GM06990 (cell line): ENCODE results near the gene ADAT3.

Source experiments
- DNase-seq: peaks from one replicate; pipeline ENCODE4 v3.0.0-alpha.2; 2011; ENCODE audit not compliant: insufficient read length; ENCODE audit errors: extremely low read depth
- H3K27me3 ChIP-seq: replicated peaks from 2 replicates; pipeline ENCODE4 v1.6.0; 2011; ENCODE audit warnings: low read length; ENCODE audit not compliant: control insufficient read depth, insufficient read depth
- H3K36me3 ChIP-seq: 2 replicates; pipeline ENCODE4 v1.5.1; 2011; ENCODE audit warnings: low read length; ENCODE audit not compliant: control insufficient read depth, insufficient read depth
- H3K4me3 ChIP-seq: replicated peaks from 2 replicates; pipeline ENCODE4 v1.5.1; 2011; ENCODE audit warnings: low read depth, mild to moderate bottlenecking, control low read depth, low read length
- TF ChIP-seq, protein P1 (sequence below): IDR thresholded peaks from 2 replicates; pipeline ENCODE4 v1.5.1; 2011; ENCODE audit warnings: low read length, control low read depth, mild to moderate bottlenecking, inconsistent platforms; ENCODE audit not compliant: insufficient read depth, poor library complexity, severe bottlenecking

The ADAT3 gene

DNA sequence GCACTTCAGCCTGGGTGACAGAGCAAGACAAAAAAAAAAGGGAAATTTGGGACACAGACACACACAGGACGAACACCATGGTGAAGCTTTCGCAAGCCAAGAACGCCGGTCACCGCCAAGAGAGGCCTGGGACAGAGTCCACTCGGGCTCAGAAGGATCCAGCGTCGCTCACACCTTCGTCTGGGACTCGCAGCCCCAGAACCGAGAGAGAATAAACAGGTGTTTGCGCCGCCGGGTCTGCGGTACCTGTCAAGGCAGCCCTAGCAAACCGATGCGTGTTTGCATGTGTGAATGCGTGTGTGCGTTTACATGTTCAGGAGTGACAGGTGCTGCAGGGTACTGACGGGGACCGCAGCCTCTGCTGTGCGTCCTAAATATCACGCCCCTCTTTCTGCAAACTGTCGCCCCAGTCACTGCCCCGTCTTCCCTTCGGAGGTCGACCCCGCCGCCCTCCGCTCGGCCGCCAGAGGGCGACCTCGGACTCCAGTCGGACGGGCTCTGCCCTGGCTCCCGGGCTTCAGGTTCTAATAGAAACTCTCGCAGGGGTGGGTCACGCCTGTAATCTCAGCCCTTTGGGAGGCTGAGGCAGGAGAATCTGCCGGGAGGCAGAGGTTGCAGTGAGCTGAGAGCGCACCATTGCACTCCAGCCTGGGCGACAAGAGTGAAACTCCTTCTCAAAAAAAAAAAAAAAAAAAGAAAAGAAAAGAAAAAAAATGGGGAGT is 24.0 kb downstream of the ADAT3 start:
- H3K27me3 ChIP-seq, result no peaks in the 10 kb centered on the region
- H3K4me3 ChIP-seq, result peak overlapping the region; percentile 3
- H3K36me3 ChIP-seq, result peaks cover 9% of the 10 kb centered on the region
- TF ChIP-seq, protein P1, sequence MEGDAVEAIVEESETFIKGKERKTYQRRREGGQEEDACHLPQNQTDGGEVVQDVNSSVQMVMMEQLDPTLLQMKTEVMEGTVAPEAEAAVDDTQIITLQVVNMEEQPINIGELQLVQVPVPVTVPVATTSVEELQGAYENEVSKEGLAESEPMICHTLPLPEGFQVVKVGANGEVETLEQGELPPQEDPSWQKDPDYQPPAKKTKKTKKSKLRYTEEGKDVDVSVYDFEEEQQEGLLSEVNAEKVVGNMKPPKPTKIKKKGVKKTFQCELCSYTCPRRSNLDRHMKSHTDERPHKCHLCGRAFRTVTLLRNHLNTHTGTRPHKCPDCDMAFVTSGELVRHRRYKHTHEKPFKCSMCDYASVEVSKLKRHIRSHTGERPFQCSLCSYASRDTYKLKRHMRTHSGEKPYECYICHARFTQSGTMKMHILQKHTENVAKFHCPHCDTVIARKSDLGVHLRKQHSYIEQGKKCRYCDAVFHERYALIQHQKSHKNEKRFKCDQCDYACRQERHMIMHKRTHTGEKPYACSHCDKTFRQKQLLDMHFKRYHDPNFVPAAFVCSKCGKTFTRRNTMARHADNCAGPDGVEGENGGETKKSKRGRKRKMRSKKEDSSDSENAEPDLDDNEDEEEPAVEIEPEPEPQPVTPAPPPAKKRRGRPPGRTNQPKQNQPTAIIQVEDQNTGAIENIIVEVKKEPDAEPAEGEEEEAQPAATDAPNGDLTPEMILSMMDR, result peak; percentile 98
- peak; percentile 87 for DNase-seq

DNA sequence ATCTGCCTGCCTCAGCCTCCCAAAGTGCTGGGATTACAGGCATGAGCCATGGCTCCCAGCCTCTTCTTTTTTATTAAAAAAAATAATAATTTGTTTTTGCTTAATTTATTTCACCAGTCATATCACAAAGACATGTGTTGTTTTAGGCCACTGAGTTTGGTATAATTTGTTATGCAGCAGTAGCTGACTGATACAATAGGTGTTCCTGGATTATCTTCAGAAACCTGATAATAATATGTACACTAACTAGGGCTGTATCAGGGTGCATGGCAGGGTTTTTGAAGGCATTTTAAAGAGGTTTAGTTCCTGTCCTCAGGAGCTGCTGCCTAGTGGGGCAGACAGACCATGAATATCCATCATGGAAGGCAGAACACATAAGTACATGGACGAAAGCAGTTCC is 26.2 kb downstream of the ADAT3 start:
- TF ChIP-seq, protein P1, result no peak
- no peaks in the 10 kb centered on the region for H3K36me3 ChIP-seq
- H3K4me3 ChIP-seq, result no peak overlapping the region
- no peak for DNase-seq
- no peaks in the 10 kb centered on the region for H3K27me3 ChIP-seq

DNA sequence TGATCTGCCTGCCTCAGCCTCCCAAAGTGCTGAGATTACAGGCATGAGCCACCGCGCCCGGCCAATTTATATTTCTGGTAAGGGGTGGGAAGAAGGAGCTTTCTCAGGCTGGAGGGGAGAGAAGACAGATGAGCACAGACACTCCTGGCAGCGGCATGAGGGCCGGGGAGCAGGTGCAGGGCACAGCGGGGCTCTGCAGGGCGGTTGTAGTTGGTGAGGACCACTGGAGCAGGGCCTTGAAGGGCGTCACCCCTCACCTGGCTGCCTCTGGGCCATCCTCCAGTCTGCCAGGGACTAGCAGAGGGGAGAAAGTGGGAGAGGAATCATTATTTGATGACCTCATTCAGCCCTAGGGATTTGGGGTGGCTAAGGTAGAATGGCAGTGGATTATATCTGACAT is 27.2 kb downstream of the ADAT3 start:
- H3K27me3 ChIP-seq, result no peaks in the 10 kb centered on the region
- H3K36me3 ChIP-seq, result no peaks in the 10 kb centered on the region
- H3K4me3 ChIP-seq, result no peak overlapping the region
- no peak for DNase-seq
- TF ChIP-seq, protein P1, result no peak

DNA sequence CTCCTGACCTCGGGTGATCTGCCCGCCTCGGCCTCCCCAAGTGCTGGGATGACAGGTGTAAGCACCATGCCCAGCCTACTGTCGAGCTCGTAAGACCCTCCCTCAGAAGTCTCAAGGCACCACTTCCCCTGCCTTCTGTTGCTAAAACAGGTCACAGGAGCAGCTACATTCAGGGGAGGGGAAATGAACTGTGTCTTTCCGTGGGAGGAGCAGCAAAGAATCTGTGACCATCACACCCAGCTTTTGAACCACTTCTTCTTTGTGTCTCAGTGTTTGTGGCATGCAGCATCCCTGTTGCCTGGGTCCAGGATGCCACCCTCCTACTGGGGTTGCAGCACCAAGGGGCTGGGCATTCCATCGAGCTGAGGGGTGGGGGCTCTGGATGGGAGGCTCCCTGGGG is 28.0 kb downstream of the ADAT3 start:
- H3K36me3 ChIP-seq, result no peaks in the 10 kb centered on the region
- H3K27me3 ChIP-seq, result no peaks in the 10 kb centered on the region
- no peak for DNase-seq
- no peak overlapping the region for H3K4me3 ChIP-seq
- TF ChIP-seq, protein P1, result no peak

DNA sequence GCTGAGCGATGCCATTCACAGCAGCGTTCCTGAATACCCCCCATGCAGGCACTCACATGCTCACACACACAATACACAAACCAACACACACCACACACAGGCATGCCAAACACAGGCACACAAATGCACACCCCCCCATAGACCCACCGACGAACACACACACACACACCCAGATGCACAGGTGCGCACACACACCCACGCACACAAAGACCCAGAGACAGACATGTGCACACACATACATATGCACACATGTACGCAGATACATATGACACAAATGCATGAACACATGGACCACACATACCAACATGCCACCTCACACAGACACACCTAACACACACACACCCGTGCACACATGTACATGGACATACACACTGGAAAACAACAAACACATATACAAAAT is 28.7 kb downstream of the ADAT3 start:
- TF ChIP-seq, protein P1, result no peak
- Histone ChIP-seq H3K36me3 (no peaks in the 10 kb centered on the region), H3K4me3 (no peak overlapping the region), H3K27me3 (no peaks in the 10 kb centered on the region)
- DNase-seq, result no peak
